MM.1S (cell line): Measurements from ENCODE around the gene ORMDL3.

Experiments used
- DNase-seq: peaks from one replicate; pipeline ENCODE4 v3.0.0-alpha.2; 2015
- H2AFZ ChIP-seq: fragments of 300-600 bp; sonication (generic); 2 replicates; pipeline ENCODE4 v1.6.0; 2016; ENCODE audit warnings: antibody characterized with exemption, low read length
- H3F3A ChIP-seq: fragments of 300-600 bp; sonication (generic); 2 replicates; pipeline ENCODE4 v1.6.1; 2016; ENCODE audit warnings: mild to moderate bottlenecking, antibody characterized with exemption, low read length, moderate library complexity, mixed read lengths; ENCODE audit not compliant: insufficient read depth
- H3K27ac ChIP-seq: fragments of 300-600 bp; sonication (generic); 2 replicates; pipeline ENCODE4 v1.5.1; 2016; ENCODE audit warnings: mild to moderate bottlenecking, low read length
- H3K27me3 ChIP-seq: fragments of 300-600 bp; sonication (generic); replicated peaks from 2 replicates; pipeline ENCODE4 v1.6.0; 2016; ENCODE audit warnings: low read length; ENCODE audit not compliant: insufficient read depth
- H3K36me3 ChIP-seq: fragments of 300-600 bp; sonication (generic); replicated peaks from 2 replicates; pipeline ENCODE4 v1.6.1; 2016; ENCODE audit warnings: mild to moderate bottlenecking, low read length, mixed read lengths; ENCODE audit not compliant: insufficient read depth
- H3K4me1 ChIP-seq: fragments of 300-600 bp; sonication (generic); 2 replicates; pipeline ENCODE4 v1.6.1; 2016; ENCODE audit warnings: low read length, mixed read lengths
- H3K4me2 ChIP-seq: fragments of 300-600 bp; sonication (generic); 2 replicates; pipeline ENCODE4 v1.6.0; 2016; ENCODE audit warnings: low read depth, low read length
- H3K4me3 ChIP-seq: fragments of 300-600 bp; sonication (generic); 2 replicates; pipeline ENCODE4 v1.5.1; 2016; ENCODE audit warnings: low read length, mixed read lengths
- H3K79me2 ChIP-seq: fragments of 300-600 bp; sonication (generic); 2 replicates; pipeline ENCODE4 v1.6.1; 2016; ENCODE audit warnings: mixed run types, low read length, mixed read lengths
- H3K9ac ChIP-seq: fragments of 300-600 bp; sonication (generic); 2 replicates; pipeline ENCODE4 v1.6.1; 2016; ENCODE audit warnings: low read length, mixed read lengths
- H3K9me2 ChIP-seq: fragments of 300-600 bp; sonication (generic); replicated peaks from 2 replicates; pipeline ENCODE4 v1.6.1; 2016; ENCODE audit warnings: mild to moderate bottlenecking, low read length, mixed read lengths; ENCODE audit not compliant: insufficient read depth
- H3K9me3 ChIP-seq: fragments of 300-600 bp; sonication (generic); replicated peaks from 2 replicates; pipeline ENCODE4 v1.6.1; 2016; ENCODE audit warnings: mild to moderate bottlenecking, low read length, mixed read lengths; ENCODE audit not compliant: insufficient read depth
- H4K20me1 ChIP-seq: fragments of 300-600 bp; sonication (generic); 2 replicates; pipeline ENCODE4 v1.6.1; 2016; ENCODE audit warnings: mild to moderate bottlenecking, low read length, moderate library complexity, mixed read lengths; ENCODE audit not compliant: insufficient read depth
- EZH2 ChIP-seq: fragments of 300-600 bp; sonication (generic); optimal IDR thresholded peaks from 2 replicates; pipeline ENCODE3; 2017; ENCODE audit warnings: low read depth, mild to moderate bottlenecking, antibody characterized with exemption, low read length, mixed read lengths
- EZH2phosphoT487 ChIP-seq: fragments of 300-600 bp; sonication (generic); IDR thresholded peaks from 2 replicates; pipeline ENCODE4 v1.6.1; 2018; ENCODE audit warnings: antibody characterized with exemption, low read length
- TF ChIP-seq, protein P1 (sequence below): fragments of 300-600 bp; sonication (generic); IDR thresholded peaks from 2 replicates; pipeline ENCODE4 v1.5.1; 2016; ENCODE audit warnings: antibody characterized with exemption, low read length, mixed read lengths

The ORMDL3 gene

DNA sequence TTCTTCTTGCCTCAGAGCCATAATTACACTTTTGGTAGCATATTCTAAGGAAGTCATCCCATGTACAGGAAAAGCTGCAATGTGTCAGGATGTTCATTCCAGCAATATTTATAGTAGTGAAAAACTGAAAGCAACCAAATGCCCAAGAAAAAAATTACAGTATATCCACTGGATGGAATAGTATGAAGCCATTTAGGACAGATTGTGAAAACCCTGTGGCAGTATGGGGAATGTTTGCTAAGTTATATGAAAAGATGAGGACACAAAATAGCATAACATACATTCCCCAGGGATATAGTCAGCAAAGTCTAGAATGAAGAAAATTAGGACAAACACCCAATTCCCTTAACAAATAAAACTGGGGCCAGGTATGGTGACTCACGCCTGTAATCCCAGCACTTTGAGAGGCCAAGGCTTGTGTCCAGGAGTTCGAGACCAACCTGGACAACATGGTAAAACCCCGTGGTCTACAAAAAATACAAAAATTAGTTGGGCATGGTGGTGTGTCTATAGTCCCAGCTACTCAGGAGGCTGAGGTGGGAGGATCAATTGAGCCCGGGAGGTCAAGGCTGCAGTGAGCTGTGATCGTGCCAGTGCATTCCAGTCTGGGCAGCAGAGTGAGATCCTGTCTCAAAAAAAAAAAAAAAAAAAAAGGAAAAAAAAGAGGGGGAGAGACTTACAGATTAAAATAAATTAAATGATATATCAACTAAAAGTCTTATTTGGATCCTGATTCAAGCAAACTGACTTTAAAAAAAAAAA lies 2.4 kb upstream of the ORMDL3 start:
- peak overlapping the region; percentile 7; the same call in 1 of the 2 replicates for H3K27ac ChIP-seq
- TF ChIP-seq EZH2phosphoT487 (no peak), EZH2 (no peak)
- TF ChIP-seq, protein P1, sequence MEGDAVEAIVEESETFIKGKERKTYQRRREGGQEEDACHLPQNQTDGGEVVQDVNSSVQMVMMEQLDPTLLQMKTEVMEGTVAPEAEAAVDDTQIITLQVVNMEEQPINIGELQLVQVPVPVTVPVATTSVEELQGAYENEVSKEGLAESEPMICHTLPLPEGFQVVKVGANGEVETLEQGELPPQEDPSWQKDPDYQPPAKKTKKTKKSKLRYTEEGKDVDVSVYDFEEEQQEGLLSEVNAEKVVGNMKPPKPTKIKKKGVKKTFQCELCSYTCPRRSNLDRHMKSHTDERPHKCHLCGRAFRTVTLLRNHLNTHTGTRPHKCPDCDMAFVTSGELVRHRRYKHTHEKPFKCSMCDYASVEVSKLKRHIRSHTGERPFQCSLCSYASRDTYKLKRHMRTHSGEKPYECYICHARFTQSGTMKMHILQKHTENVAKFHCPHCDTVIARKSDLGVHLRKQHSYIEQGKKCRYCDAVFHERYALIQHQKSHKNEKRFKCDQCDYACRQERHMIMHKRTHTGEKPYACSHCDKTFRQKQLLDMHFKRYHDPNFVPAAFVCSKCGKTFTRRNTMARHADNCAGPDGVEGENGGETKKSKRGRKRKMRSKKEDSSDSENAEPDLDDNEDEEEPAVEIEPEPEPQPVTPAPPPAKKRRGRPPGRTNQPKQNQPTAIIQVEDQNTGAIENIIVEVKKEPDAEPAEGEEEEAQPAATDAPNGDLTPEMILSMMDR = no peak
- peaks cover 31% of the 10 kb centered on the region for H3K4me1 ChIP-seq
- peaks cover 30% of the 10 kb centered on the region for H3F3A ChIP-seq
- H3K79me2 ChIP-seq = peaks cover 26% of the 10 kb centered on the region
- H3K36me3 ChIP-seq = no peaks in the 10 kb centered on the region
- no peaks in the 10 kb centered on the region for H3K27me3 ChIP-seq
- no peaks in the 10 kb centered on the region for H4K20me1 ChIP-seq
- no peaks in the 10 kb centered on the region for H3K9me3 ChIP-seq
- no peak overlapping the region for H3K4me2 ChIP-seq
- no peaks in the 10 kb centered on the region for H3K9me2 ChIP-seq
- H2AFZ ChIP-seq = no peak overlapping the region
- DNase-seq = no peak
- no peak overlapping the region for H3K4me3 ChIP-seq
- no peak overlapping the region for H3K9ac ChIP-seq

GRCh38 chr17:39928858-39929645 lies 1.7 kb upstream of the ORMDL3 start:
- Histone ChIP-seq H3K9me3 (no peaks in the 10 kb centered on the region), H4K20me1 (no peaks in the 10 kb centered on the region), H3K79me2 (peaks cover 33% of the 10 kb centered on the region), H2AFZ (no peak overlapping the region), H3K36me3 (no peaks in the 10 kb centered on the region), H3K9ac (no peak overlapping the region; the same call in 1 of the 2 replicates), H3K27me3 (no peaks in the 10 kb centered on the region), H3K9me2 (no peaks in the 10 kb centered on the region), H3K4me1 (peaks cover 35% of the 10 kb centered on the region), H3K4me3 (peak overlapping the region; percentile 87; the same call in 1 of the 2 replicates), H3K27ac (peak overlapping the region; percentile 97; the same call in 1 of the 2 replicates), H3F3A (peaks cover 30% of the 10 kb centered on the region), H3K4me2 (peak overlapping the region; percentile 82; the same call in 1 of the 2 replicates)
- TF ChIP-seq EZH2 = no peak
- TF ChIP-seq EZH2phosphoT487 = no peak
- TF ChIP-seq, protein P1 = no peak
- no peak for DNase-seq

- H3K9me2 ChIP-seq = no peaks in the 10 kb centered on the region
- no peaks in the 10 kb centered on the region for H3K27me3 ChIP-seq
- H4K20me1 ChIP-seq = no peaks in the 10 kb centered on the region
- TF ChIP-seq EZH2 (no peak), EZH2phosphoT487 (no peak)
- TF ChIP-seq, protein P1 = no peak
- peaks cover 5% of the 10 kb centered on the region; the same call in 1 of the 2 replicates for H3K36me3 ChIP-seq
- H3K4me1 ChIP-seq = peaks cover 35% of the 10 kb centered on the region
- peaks cover 42% of the 10 kb centered on the region for H3K79me2 ChIP-seq
- H3K4me2 ChIP-seq = peak overlapping the region; percentile 82
- H3K4me3 ChIP-seq = peak overlapping the region; percentile 87
- peak overlapping the region; percentile 97 for H3K27ac ChIP-seq
- peaks cover 30% of the 10 kb centered on the region for H3F3A ChIP-seq
- H2AFZ ChIP-seq = peak overlapping the region; percentile 87
- H3K9ac ChIP-seq = peak overlapping the region; percentile 97
- DNase-seq = peak; percentile 33
- no peaks in the 10 kb centered on the region for H3K9me3 ChIP-seq
Observed at GRCh38 chr17:39927929-39928857, 792 bp upstream of the ORMDL3 start.
